SK-N-SH (cell line): Measurements from ENCODE around the gene NUP42.

Experiments
- RXRA ChIP-seq: IDR thresholded peaks from 2 replicates; pipeline ENCODE4 v1.4.0; 2012; ENCODE audit warnings: low read depth, mild to moderate bottlenecking, borderline replicate concordance
- TEAD4 ChIP-seq: IDR thresholded peaks from 2 replicates; pipeline ENCODE4 v1.4.0; 2012; ENCODE audit warnings: mild to moderate bottlenecking, borderline replicate concordance; ENCODE audit not compliant: insufficient read depth

DNA sequence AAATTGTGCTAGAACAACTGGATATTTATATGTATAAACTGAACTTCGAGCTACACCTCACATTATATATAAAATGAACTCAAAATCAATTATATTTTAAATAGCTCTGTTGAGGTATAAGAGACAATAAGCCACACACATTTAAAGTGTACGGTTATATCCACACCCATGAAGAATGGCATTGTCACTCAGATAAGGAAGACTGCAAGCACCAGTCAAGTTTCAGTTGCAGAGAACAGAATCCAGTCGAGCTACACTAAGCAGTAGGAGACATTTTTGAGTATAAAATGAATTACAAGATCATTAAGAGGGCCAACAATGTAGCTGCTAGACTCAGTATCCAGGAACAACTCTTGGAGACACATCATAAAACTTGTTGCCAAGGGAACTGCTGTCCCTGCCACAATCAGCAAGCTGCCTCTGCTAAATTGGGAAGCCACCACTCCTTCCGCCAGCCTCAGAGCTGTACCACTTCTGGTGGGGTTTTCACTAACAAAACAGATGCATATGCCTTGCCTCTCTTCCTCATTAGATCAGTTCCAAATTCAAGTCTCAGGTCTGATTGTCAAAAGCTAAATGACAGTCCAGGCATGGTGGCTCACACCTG lies 45.1 kb downstream of the NUP42 start:
- no peak for TF ChIP-seq TEAD4
- no peak for TF ChIP-seq RXRA
